ENCODE measurements around the gene CPED1.

CPED1 gene

DNA sequence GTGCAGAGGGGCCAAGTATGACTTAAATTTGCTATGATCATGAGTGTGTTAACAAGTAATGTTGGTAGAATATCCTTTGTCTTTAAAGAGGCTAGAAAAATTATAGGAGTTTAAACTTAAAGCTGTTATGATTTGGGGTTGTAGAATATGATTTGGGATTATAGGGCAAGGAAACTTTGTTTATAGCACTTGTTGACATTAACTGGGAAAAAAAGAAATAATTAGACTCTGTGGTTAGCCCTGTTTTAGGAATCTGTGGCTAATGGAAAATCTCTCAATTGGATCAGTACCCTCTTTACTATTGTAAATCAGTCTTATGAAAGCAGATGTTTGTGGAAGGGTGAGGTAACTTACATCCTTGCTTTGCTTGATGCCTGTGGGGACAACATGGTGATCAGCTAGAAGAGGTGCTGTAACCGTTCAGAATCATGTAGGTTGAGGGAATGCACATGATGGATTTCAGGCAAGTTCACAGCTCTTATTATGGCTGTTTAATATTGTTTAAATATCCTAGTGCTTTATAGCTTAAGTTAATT lies 26.8 kb upstream of the CPED1 start:
- TF ChIP-seq BACH2 (CRISPR knock-in tag; IDR thresholded peaks at IDR 0.05; ENCODE audit: borderline replicate concordance) (no peak), ZNF70 (CRISPR knock-in tag; IDR thresholded peaks at IDR 0.05) (no peak)
- ATAC-seq, result no peak

DNA sequence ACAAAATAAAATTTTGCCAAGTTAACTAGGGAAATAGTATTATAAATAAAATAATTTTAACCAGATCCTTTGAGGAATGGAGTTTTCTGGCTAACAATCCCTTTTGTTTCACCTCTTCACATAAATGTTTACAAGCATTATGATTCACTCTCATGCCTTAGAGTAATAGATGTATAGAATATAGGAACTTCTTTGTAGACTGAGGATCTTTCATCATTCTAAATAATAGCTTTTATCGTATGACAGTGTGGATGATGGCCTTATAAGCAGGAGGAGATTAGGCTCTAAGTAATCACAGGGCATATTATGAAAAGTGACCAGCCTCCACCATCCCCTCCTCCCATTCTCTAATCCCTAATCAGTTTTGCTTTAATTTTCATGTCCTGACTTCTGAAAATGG lies 24.4 kb upstream of the CPED1 start:
- no peak for ATAC-seq

DNA sequence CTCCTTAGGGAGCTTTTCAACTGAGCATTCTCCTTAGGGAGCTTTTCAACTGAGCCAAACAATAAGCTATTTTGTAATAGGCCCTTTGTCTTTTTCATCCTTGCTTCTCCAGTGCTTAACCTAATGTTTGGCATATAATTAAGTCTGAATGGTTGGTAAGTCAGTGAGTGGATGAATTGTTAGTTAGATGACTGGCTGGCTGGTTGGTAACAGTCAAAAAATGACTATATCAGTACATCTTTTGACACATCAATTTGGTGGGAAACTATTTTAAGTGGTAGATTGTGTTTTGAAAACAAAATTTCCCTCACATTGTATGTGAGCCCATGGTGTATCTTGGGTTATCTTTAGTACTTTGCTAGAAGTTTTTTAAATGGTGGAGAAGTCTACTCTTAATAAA lies 21.6 kb upstream of the CPED1 start:
- no peak for ATAC-seq

More for the DNA sequence above, 24.4 kb upstream of the CPED1 start:
- TF ChIP-seq, protein P1, sequence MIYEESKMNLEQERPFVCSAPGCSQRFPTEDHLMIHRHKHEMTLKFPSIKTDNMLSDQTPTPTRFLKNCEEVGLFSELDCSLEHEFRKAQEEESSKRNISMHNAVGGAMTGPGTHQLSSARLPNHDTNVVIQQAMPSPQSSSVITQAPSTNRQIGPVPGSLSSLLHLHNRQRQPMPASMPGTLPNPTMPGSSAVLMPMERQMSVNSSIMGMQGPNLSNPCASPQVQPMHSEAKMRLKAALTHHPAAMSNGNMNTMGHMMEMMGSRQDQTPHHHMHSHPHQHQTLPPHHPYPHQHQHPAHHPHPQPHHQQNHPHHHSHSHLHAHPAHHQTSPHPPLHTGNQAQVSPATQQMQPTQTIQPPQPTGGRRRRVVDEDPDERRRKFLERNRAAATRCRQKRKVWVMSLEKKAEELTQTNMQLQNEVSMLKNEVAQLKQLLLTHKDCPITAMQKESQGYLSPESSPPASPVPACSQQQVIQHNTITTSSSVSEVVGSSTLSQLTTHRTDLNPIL (CRISPR knock-in tag; IDR thresholded peaks at IDR 0.05; ENCODE audit: low read depth), result no peak
- no peak for TF ChIP-seq ZFP3 (CRISPR knock-in tag; IDR thresholded peaks at IDR 0.05)
- TF ChIP-seq PPARA (CRISPR knock-in tag; IDR thresholded peaks at IDR 0.05; ENCODE audit: borderline replicate concordance), result no peak
- no peak for TF ChIP-seq RARB (CRISPR knock-in tag; IDR thresholded peaks at IDR 0.05)

DNA sequence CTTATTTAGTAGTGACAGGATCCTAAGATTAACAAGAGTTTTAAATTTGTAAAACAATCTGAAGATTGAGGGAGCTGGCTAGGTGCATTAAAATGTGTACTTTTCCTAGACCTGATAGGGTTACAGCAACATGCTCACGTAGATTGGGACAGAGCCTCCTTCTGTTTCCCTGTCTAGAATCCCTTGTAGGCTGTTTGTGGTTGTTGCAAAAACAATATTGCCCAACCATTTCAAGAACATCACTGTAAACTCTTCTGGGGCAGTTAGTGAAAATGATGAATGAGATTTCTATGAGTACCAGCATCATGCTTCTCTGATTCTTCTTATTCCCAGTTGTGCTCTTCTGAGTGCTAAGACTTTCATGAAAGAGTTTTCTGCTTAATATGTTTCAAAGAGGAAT lies 14.7 kb upstream of the CPED1 start:
- TF ChIP-seq SNAI2 (CRISPR knock-in tag; IDR thresholded peaks at IDR 0.05) (no peak), TCF4 (CRISPR knock-in tag; IDR thresholded peaks at IDR 0.05; ENCODE audit: borderline replicate concordance) (no peak), ZNF8 (CRISPR knock-in tag; IDR thresholded peaks at IDR 0.05) (no peak), ZNF565 (CRISPR knock-in tag; conservative IDR thresholded peaks at IDR 0.05; ENCODE audit: low read depth) (no peak), OSR1 (CRISPR knock-in tag; IDR thresholded peaks at IDR 0.05) (no peak), ZNF70 (CRISPR knock-in tag; IDR thresholded peaks at IDR 0.05) (no peak), TOX (CRISPR knock-in tag; IDR thresholded peaks at IDR 0.05; ENCODE audit: borderline replicate concordance) (no peak), ZFP3 (CRISPR knock-in tag; IDR thresholded peaks at IDR 0.05) (no peak), ARNTL (CRISPR knock-in tag; IDR thresholded peaks at IDR 0.05; ENCODE audit: borderline replicate concordance, low read depth) (no peak), CSDC2 (CRISPR knock-in tag; IDR thresholded peaks at IDR 0.05) (no peak), RARB (CRISPR knock-in tag; IDR thresholded peaks at IDR 0.05) (no peak), PPARA (CRISPR knock-in tag; IDR thresholded peaks at IDR 0.05; ENCODE audit: borderline replicate concordance) (no peak), ISL1 (CRISPR knock-in tag; IDR thresholded peaks at IDR 0.05) (no peak)
- TF ChIP-seq, protein P2, sequence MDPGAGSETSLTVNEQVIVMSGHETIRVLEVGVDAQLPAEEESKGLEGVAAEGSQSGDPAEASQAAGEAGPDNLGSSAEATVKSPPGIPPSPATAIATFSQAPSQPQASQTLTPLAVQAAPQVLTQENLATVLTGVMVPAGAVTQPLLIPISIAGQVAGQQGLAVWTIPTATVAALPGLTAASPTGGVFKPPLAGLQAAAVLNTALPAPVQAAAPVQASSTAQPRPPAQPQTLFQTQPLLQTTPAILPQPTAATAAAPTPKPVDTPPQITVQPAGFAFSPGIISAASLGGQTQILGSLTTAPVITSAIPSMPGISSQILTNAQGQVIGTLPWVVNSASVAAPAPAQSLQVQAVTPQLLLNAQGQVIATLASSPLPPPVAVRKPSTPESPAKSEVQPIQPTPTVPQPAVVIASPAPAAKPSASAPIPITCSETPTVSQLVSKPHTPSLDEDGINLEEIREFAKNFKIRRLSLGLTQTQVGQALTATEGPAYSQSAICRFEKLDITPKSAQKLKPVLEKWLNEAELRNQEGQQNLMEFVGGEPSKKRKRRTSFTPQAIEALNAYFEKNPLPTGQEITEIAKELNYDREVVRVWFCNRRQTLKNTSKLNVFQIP (CRISPR knock-in tag; IDR thresholded peaks at IDR 0.05; ENCODE audit: borderline replicate concordance, low read depth), result no peak
- TF ChIP-seq, protein P1 (CRISPR knock-in tag; IDR thresholded peaks at IDR 0.05; ENCODE audit: low read depth), result no peak
- no peak for ATAC-seq

More for the DNA sequence above, 21.6 kb upstream of the CPED1 start:
- TF ChIP-seq ISL1 (CRISPR knock-in tag; IDR thresholded peaks at IDR 0.05), result no peak
- TF ChIP-seq ZNF565 (CRISPR knock-in tag; conservative IDR thresholded peaks at IDR 0.05; ENCODE audit: low read depth), result no peak
- TF ChIP-seq, protein P3, sequence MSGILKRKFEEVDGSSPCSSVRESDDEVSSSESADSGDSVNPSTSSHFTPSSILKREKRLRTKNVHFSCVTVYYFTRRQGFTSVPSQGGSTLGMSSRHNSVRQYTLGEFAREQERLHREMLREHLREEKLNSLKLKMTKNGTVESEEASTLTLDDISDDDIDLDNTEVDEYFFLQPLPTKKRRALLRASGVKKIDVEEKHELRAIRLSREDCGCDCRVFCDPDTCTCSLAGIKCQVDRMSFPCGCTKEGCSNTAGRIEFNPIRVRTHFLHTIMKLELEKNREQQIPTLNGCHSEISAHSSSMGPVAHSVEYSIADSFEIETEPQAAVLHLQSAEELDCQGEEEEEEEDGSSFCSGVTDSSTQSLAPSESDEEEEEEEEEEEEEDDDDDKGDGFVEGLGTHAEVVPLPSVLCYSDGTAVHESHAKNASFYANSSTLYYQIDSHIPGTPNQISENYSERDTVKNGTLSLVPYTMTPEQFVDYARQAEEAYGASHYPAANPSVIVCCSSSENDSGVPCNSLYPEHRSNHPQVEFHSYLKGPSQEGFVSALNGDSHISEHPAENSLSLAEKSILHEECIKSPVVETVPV (CRISPR knock-in tag; IDR thresholded peaks at IDR 0.05), result no peak
- TF ChIP-seq ZFP3 (CRISPR knock-in tag; IDR thresholded peaks at IDR 0.05), result no peak
- TF ChIP-seq, protein P4, sequence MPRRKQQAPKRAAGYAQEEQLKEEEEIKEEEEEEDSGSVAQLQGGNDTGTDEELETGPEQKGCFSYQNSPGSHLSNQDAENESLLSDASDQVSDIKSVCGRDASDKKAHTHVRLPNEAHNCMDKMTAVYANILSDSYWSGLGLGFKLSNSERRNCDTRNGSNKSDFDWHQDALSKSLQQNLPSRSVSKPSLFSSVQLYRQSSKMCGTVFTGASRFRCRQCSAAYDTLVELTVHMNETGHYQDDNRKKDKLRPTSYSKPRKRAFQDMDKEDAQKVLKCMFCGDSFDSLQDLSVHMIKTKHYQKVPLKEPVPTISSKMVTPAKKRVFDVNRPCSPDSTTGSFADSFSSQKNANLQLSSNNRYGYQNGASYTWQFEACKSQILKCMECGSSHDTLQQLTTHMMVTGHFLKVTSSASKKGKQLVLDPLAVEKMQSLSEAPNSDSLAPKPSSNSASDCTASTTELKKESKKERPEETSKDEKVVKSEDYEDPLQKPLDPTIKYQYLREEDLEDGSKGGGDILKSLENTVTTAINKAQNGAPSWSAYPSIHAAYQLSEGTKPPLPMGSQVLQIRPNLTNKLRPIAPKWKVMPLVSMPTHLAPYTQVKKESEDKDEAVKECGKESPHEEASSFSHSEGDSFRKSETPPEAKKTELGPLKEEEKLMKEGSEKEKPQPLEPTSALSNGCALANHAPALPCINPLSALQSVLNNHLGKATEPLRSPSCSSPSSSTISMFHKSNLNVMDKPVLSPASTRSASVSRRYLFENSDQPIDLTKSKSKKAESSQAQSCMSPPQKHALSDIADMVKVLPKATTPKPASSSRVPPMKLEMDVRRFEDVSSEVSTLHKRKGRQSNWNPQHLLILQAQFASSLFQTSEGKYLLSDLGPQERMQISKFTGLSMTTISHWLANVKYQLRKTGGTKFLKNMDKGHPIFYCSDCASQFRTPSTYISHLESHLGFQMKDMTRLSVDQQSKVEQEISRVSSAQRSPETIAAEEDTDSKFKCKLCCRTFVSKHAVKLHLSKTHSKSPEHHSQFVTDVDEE (CRISPR knock-in tag; IDR thresholded peaks at IDR 0.05), result no peak
- TF ChIP-seq OSR1 (CRISPR knock-in tag; IDR thresholded peaks at IDR 0.05), result no peak
- TF ChIP-seq RARB (CRISPR knock-in tag; IDR thresholded peaks at IDR 0.05), result no peak
- TF ChIP-seq ZNF8 (CRISPR knock-in tag; IDR thresholded peaks at IDR 0.05), result no peak
- TF ChIP-seq ARNTL (CRISPR knock-in tag; IDR thresholded peaks at IDR 0.05; ENCODE audit: borderline replicate concordance, low read depth), result no peak
- no peak for TF ChIP-seq ZFP30 (CRISPR knock-in tag; IDR thresholded peaks at IDR 0.05)
- no peak for TF ChIP-seq CSDC2 (CRISPR knock-in tag; IDR thresholded peaks at IDR 0.05)
- TF ChIP-seq SNAI2 (CRISPR knock-in tag; IDR thresholded peaks at IDR 0.05), result no peak
- TF ChIP-seq ZC3H10 (CRISPR knock-in tag; IDR thresholded peaks at IDR 0.05), result no peak
- no peak for TF ChIP-seq GLIS3 (CRISPR knock-in tag; IDR thresholded peaks at IDR 0.05)
- no peak for TF ChIP-seq PPARA (CRISPR knock-in tag; IDR thresholded peaks at IDR 0.05; ENCODE audit: borderline replicate concordance)
- TF ChIP-seq ZNF70 (CRISPR knock-in tag; IDR thresholded peaks at IDR 0.05), result no peak
- TF ChIP-seq, protein P2 (CRISPR knock-in tag; IDR thresholded peaks at IDR 0.05; ENCODE audit: borderline replicate concordance, low read depth), result no peak

Measured in SK-N-SH treated with all-trans-retinoic acid at 6 μM for 48 hours (cell line).